CD4-positive, alpha-beta T cell (primary cell): ENCODE measurements around the gene KBTBD12. TPM values are rescaled to one million over a fixed set of nuclear protein-coding genes. Genes with fewer than 3 reads are reported as not detected.

Experiments
- ATAC-seq: fragments of 200-7000 bp; cut with Tn5 transposase; one replicate; pipeline ENCODE4 v1.10.0; 2022; ENCODE audit warnings: mild to moderate bottlenecking; ENCODE audit not compliant: poor library complexity
- CTCF ChIA-PET: fragments of 350-600 bp; sonication (Branson Sonifier 250); formaldehyde crosslinking; loops from one replicate; lab custom pipeline; 2021; ENCODE audit warnings: antibody characterized with exemption, inconsistent platforms; lab: Charles Lee
- POLR2A ChIA-PET: fragments of 350-600 bp; sonication (Branson Sonifier 250); formaldehyde crosslinking; loops from one replicate; lab custom pipeline; 2021; ENCODE audit warnings: antibody characterized with exemption, inconsistent platforms; lab: Charles Lee
- DNase-seq, 14 experiments: peaks; one replicate each; pipeline ENCODE4 v3.0.0-alpha.2; 2013 to 2020; ENCODE audit warnings: mixed read lengths in 2 of 14
- H3K27ac ChIP-seq, 2 donors: one replicate each; pipeline versions ENCODE4 v1.5.1 to v1.7.0; 2013; ENCODE audit warnings: low read length in 2 of 2, low read depth in 1 of 2, mild to moderate bottlenecking in 1 of 2
- H3K27me3 ChIP-seq, 2 experiments: 1 replicate in 1 of 2; 2 replicates in 1 of 2; pipeline versions ENCODE4 v1.6.1 to v1.7.0; 2013; ENCODE audit warnings: low read length in 2 of 2, control low read depth in 1 of 2, mild to moderate bottlenecking in 1 of 2, moderate library complexity in 1 of 2; ENCODE audit not compliant: insufficient read depth in 2 of 2, control insufficient read depth in 1 of 2
- H3K36me3 ChIP-seq: one replicate; pipeline ENCODE4 v1.6.1; 2013; ENCODE audit warnings: low read length, control low read depth; ENCODE audit not compliant: insufficient read depth
- H3K4me1 ChIP-seq: one replicate; pipeline ENCODE4 v1.6.1; 2013; ENCODE audit warnings: low read length, control low read depth; ENCODE audit not compliant: insufficient read depth
- H3K4me3 ChIP-seq: one replicate; pipeline ENCODE4 v1.5.1; 2013; ENCODE audit warnings: mild to moderate bottlenecking, low read length, moderate library complexity
- H3K9me3 ChIP-seq, 2 experiments: 1 replicate in 1 of 2; 2 replicates in 1 of 2; pipeline versions ENCODE4 v1.6.1 to v1.7.0; 2013; ENCODE audit warnings: low read length in 2 of 2, mild to moderate bottlenecking in 2 of 2, control low read depth in 1 of 2, moderate library complexity in 1 of 2; ENCODE audit not compliant: control insufficient read depth in 1 of 2, insufficient read depth in 1 of 2
- H3K27ac Mint-ChIP-seq: one replicate; pipeline ENCODE4 v1.8.0; 2020; ENCODE audit warnings: mixed read lengths
- H3K27me3 Mint-ChIP-seq: one replicate; pipeline ENCODE4 v1.8.0; 2021; ENCODE audit warnings: mixed read lengths
- H3K36me3 Mint-ChIP-seq: one replicate; pipeline ENCODE4 v1.8.0; 2021; ENCODE audit warnings: low read depth, mixed read lengths
- H3K4me1 Mint-ChIP-seq: one replicate; pipeline ENCODE4 v1.8.0; 2021; ENCODE audit warnings: low read depth, mixed read lengths
- H3K4me3 Mint-ChIP-seq: one replicate; pipeline ENCODE4 v1.8.0; 2020; ENCODE audit warnings: mild to moderate bottlenecking, mixed read lengths
- H3K9me3 Mint-ChIP-seq: one replicate; pipeline ENCODE4 v1.8.0; 2020; ENCODE audit warnings: mixed read lengths
- intact Hi-C, 2 experiments: fragments of 100-400 bp; cut with DNase I in 1 of 2; cut with micrococcal nuclease in 1 of 2; formaldehyde crosslinking; loops; one replicate each; pipeline versions ENCODE4 v1.15.1 to v1.9.0; 2023 to 2025; cut with DNase I, micrococcal nuclease
- total RNA-seq, 174 experiments: library from RNA in 2 of 174; stranded (reverse) in 2 of 174; gene quantifications; one replicate each; pipeline ENCODE4 v1.2.3 and lab custom pipeline; 2021 to 2026
- TF ChIP-seq, protein P1 (sequence below): fragments of 200-600 bp; IDR thresholded peaks from one replicate; pipeline ENCODE4 v1.8.0; 2022; ENCODE audit warnings: antibody characterized with exemption, mild to moderate bottlenecking

KBTBD12 gene
- total RNA-seq, 2 experiments from 2014 or later = not detected

DNA sequence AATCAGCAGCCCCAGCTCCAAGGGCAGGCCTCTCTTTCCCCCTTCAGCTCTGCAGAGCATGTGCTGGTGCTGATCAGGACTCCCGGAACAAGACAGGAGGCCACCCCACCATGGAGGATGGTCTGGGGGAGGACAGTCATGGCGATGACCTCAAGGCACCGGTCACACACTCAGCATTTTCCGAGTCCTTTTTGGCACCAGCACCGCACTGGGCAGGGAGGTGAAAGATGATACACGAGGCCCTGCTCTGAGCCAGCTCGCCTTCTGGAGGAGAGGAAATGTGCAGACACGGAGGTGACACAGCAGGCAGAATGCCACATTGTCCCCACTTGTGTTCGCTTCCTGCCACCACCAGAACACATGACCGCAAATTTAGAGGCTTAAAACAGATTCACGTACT is 75.4 kb downstream of the KBTBD12 start:
- no peak overlapping the region for H3K27ac Mint-ChIP-seq
- Histone ChIP-seq H3K27me3 (peaks cover 0 to 4% of the 10 kb centered on the region in 2 experiments), H3K9me3 (no peaks in the 10 kb centered on the region), H3K36me3 (no peaks in the 10 kb centered on the region), H3K4me1 (no peaks in the 10 kb centered on the region), H3K27ac (no peak overlapping the region), H3K4me3 (no peak overlapping the region)
- no peak overlapping the region for H3K4me3 Mint-ChIP-seq
- H3K9me3 Mint-ChIP-seq = no peaks in the 10 kb centered on the region
- H3K4me1 Mint-ChIP-seq = no peaks in the 10 kb centered on the region
- ChIA-PET CTCF (no interaction called here), POLR2A (interaction anchor here (0.5 kb wide), 1 partner anchor 186 kb away, joined by 3 read pairs; no protein-coding TSS in a partner anchor)
- no peak for ATAC-seq
- H3K36me3 Mint-ChIP-seq = no peaks in the 10 kb centered on the region
- intact Hi-C loops = no loop called here
- DNase-seq = no peak
- TF ChIP-seq, protein P1, sequence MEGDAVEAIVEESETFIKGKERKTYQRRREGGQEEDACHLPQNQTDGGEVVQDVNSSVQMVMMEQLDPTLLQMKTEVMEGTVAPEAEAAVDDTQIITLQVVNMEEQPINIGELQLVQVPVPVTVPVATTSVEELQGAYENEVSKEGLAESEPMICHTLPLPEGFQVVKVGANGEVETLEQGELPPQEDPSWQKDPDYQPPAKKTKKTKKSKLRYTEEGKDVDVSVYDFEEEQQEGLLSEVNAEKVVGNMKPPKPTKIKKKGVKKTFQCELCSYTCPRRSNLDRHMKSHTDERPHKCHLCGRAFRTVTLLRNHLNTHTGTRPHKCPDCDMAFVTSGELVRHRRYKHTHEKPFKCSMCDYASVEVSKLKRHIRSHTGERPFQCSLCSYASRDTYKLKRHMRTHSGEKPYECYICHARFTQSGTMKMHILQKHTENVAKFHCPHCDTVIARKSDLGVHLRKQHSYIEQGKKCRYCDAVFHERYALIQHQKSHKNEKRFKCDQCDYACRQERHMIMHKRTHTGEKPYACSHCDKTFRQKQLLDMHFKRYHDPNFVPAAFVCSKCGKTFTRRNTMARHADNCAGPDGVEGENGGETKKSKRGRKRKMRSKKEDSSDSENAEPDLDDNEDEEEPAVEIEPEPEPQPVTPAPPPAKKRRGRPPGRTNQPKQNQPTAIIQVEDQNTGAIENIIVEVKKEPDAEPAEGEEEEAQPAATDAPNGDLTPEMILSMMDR = no peak
- H3K27me3 Mint-ChIP-seq = no peaks in the 10 kb centered on the region

DNA sequence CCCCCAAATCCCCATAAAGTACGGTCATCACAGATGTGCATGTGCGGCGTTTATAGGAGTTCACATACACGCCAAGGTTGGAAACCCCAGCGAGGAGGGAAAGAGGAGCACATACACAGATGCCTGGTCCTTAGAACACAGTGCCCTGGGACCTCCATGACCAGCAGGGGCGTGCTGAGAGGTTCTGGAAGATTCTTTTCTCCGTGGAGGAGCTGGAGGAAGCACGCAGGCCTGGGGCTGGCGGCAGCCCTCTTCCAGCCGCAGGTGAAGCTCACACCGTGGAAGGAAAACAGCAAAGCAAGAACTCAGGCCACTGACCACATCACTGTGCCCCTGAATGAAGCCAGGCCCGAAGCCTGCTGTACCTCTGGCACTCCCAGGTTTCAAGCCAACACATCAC is 76.2 kb downstream of the KBTBD12 start:
- TF ChIP-seq, protein P1 = no peak
- intact Hi-C loops = no loop called here
- DNase-seq = no peak
- ChIA-PET CTCF (no interaction called here), POLR2A (no interaction called here)
- H3K27ac ChIP-seq = no peak overlapping the region
- H3K36me3 ChIP-seq = no peaks in the 10 kb centered on the region
- Mint-ChIP-seq H3K27ac (no peak overlapping the region), H3K36me3 (no peaks in the 10 kb centered on the region), H3K9me3 (no peaks in the 10 kb centered on the region), H3K4me1 (no peaks in the 10 kb centered on the region), H3K27me3 (no peaks in the 10 kb centered on the region), H3K4me3 (no peak overlapping the region)
- no peak overlapping the region for H3K4me3 ChIP-seq
- no peaks in the 10 kb centered on the region for H3K9me3 ChIP-seq
- no peaks in the 10 kb centered on the region for H3K4me1 ChIP-seq
- peaks cover 0 to 4% of the 10 kb centered on the region in 2 experiments for H3K27me3 ChIP-seq
- no peak for ATAC-seq

DNA sequence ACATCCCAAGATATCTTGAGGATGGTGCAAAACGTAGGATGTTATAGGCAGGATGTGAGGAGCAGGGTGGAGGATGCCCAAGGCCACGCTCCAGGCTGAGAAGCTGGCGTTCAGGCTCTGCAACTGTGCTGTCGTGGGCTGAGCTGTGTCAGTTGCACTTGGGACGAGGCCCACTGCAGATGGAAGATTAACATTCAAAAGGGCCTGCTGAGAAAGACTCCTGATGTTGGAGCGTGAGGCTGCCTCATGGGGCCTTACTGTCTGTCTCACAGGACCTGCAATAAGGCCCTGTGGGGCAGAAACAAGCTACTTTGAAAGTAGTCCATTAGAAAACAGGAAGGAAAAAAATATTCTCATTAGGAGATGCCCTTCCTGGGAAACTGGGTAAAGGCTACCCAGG is 76.6 kb downstream of the KBTBD12 start:
- Histone ChIP-seq H3K27me3 (peaks cover 0 to 4% of the 10 kb centered on the region in 2 experiments), H3K4me1 (no peaks in the 10 kb centered on the region), H3K4me3 (no peak overlapping the region), H3K9me3 (no peaks in the 10 kb centered on the region), H3K36me3 (no peaks in the 10 kb centered on the region), H3K27ac (no peak overlapping the region)
- H3K9me3 Mint-ChIP-seq = no peaks in the 10 kb centered on the region
- CTCF ChIA-PET = no interaction called here
- ATAC-seq (no peak), DNase-seq (no peak)
- H3K27me3 Mint-ChIP-seq = no peaks in the 10 kb centered on the region
- intact Hi-C loops = no loop called here
- H3K36me3 Mint-ChIP-seq = no peaks in the 10 kb centered on the region
- no peak overlapping the region for H3K4me3 Mint-ChIP-seq
- no peak overlapping the region for H3K27ac Mint-ChIP-seq
- POLR2A ChIA-PET = no interaction called here
- H3K4me1 Mint-ChIP-seq = no peaks in the 10 kb centered on the region
- TF ChIP-seq, protein P1 = no peak
